Islet precursor cell (in vitro differentiated cells): ENCODE measurements around the gene HOXC5.
"Not testable (repeated sequence)": the region's sequence is repeated elsewhere in the genome, so short reads cannot be mapped to it uniquely, and the experiment has no call there.

ENCODE experiments used
- DNase-seq: peaks from one replicate; pipeline ENCODE4 v3.0.0-alpha.2; 2018

HOXC5 gene

DNA sequence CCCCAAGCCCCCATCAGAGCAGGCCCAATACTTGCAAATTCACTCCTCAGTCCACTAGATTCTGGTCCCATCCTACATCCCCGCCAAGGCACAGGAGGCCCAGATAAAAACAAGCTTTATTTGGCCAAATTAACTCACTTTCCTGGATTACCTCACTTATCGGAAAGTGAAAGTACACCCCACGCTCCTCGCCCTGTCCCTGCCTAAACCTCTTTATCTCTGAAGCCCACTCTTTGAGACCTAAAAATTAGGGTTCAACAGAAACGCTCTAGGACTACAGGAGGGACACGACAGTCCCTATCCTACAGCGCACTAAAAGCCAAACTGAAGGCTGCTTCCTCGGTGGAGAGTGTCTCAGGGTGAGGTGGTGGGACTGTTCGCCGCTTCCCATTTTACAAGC lies 45.0 kb downstream of the HOXC5 start:
- not testable (repeated sequence) for DNase-seq

DNA sequence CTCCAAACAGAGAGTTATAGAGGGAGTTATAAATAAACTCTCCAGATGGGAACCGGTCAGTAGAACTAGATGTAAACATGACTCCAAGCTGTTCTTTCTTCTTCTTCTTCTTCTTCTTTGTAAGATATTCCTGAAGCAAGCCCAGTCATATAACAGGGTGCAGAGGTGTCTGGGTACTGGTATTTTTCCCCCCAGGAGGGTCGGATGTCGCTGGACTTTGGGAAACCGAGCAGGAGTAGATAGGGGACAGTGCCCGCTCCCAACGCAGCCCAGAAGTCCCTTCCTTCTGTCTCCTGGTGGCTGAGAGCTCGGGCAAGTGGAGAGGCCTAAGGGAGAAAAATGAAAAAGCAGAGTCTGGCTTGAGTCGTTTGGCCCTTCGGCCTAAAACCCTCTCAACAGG lies 46.3 kb downstream of the HOXC5 start:
- not testable (repeated sequence) for DNase-seq

DNA sequence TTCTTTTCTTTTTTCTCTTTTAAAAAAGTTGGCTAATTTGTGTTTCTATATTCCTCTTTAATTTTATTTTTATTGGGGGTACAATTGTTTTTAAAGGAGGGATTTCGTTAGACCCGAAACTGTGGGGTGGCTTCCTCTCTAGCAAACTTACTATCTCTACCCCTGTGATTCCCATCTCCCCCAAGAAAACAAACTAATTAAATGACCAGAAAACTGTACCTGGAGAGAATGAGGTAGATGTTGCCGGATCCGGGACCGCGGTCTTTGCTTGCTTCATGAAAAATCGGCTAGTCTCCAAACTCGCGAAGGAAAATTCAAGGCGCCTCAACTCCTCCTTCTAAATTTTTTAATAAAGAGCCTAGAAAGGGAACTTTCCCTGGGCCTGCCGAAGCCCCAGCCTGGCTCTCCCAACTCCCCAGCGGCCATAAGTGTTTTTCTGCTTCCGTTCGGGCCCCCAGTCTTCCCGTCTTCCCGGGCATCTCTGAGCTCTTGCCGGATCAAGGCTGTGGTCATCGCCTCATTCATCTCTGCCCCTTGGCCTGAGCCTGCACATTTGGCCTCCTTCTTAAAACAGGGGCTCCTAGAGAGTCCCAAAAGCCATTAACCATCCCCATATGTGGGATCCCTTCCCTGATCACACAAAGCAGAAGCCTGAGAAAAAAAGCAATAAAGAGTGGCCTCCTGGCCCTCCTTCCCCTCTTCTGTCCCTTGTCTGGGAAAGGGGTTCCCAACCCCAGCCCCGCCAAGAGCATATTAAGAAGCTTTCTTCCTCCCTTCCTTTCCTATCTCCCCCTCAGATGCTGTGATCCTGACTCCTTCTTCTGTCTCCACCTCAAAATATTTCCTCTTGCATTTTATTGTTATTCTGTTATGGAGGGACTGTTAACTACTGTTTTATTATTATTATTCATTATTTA lies 47.4 kb downstream of the HOXC5 start:
- not testable (repeated sequence) for DNase-seq

DNA sequence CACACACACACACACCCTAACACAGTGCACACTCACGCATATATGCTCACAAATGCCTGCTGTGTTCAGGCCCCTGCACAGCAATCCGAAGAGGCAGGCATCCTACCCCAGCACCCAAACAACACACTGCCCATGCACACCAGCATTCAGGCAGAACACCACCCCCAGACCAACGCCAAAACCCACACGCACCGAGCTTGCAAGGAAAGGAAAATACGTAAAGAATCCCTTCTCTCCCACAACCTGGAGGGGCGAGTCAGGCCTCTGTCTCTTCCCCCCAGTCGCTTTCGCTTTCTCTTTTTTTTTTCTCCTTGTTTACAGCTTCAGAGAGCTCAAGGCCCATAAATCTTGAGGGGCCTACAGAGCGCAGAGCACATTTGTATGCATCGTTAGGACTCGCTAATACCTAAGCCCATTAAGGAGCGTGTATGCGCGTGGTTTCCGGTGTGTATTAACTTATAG lies 48.2 kb downstream of the HOXC5 start:
- not testable (repeated sequence) for DNase-seq

DNA sequence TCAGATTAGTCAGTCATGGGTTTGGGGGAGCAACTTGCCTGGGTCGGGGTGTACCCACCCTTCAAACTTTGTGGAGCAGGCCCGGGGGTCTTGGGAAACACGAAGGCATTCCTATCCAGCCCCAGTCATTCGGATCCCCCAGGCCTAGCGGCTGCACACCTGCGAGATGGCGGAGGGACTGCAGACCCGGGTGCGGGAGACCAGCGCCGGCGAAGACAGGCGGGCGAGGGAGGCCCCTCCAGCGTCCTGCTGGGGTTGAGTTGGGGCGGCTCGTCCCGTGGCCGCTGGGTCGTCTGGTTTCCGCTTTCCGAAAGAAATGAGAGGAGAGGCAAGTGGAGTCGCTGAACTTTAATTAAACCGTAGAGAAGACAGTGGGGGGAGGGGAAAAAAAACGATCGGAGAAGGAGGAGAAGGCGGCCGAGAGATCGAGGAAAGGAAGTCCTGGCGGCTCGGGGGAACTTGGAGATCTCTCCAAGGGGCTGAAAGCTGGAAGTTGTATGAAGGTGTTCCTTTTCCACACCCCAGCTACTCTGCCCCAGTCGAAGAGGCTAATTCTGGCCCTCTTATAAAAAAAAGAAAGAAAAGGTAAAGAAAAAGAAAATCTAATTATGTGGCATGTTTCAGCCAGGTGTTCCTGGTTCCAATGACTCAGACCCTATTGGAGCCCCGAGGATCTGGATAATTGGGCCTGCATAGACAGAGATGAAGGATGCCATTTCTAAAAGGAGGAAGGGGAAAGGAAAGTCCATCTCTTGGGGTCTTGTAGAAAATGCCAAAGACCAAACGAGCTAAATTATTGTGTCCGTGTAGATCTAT lies 48.9 kb downstream of the HOXC5 start:
- DNase-seq: not testable (repeated sequence)

DNA sequence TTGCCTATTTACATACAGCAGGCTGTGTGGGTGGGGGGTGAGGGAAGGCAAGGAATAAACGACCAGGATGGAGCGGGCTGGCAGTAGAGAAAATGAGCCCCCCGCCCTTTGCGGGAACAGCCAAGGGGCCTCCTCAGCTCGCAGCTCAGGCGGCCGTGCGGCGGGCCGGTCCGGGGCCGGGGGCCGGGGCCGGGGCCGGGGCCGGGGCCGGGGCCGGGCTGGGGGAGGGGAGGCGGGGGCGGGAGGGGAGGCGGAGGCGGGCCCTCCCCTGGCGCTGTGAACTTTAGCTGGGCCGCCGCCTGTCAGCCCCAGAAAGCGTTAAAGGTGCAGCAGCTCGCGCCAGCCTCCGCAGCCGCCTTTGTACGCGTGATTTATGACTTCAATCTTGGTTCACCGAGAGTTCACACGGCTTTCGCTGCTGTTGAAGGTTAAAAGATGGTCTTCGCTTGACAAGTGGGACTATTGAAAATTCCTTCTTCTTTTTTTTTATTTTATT lies 49.6 kb downstream of the HOXC5 start:
- peak; percentile 69 for DNase-seq
